Activated naive CD8-positive, alpha-beta T cell (primary cell): ENCODE measurements around the gene PTPRH.
"Not testable (repeated sequence)": the region's sequence is repeated elsewhere in the genome, so short reads cannot be mapped to it uniquely, and the experiment has no call there.

Experiments
- H3K27ac Mint-ChIP-seq: one replicate; pipeline ENCODE4 v1.8.0; 2021; ENCODE audit warnings: mixed read lengths
- H3K27me3 Mint-ChIP-seq: one replicate; pipeline ENCODE4 v1.8.0; 2021; ENCODE audit warnings: mixed read lengths
- H3K36me3 Mint-ChIP-seq: one replicate; pipeline ENCODE4 v1.8.0; 2021; ENCODE audit warnings: mixed read lengths
- H3K4me1 Mint-ChIP-seq: one replicate; pipeline ENCODE4 v1.8.0; 2021; ENCODE audit warnings: low read depth, mixed read lengths
- H3K4me3 Mint-ChIP-seq: one replicate; pipeline ENCODE4 v1.8.0; 2021; ENCODE audit warnings: mild to moderate bottlenecking, mixed read lengths
- H3K9me3 Mint-ChIP-seq: one replicate; pipeline ENCODE4 v1.8.0; 2021; ENCODE audit warnings: low read depth, mixed read lengths

Gene PTPRH

DNA sequence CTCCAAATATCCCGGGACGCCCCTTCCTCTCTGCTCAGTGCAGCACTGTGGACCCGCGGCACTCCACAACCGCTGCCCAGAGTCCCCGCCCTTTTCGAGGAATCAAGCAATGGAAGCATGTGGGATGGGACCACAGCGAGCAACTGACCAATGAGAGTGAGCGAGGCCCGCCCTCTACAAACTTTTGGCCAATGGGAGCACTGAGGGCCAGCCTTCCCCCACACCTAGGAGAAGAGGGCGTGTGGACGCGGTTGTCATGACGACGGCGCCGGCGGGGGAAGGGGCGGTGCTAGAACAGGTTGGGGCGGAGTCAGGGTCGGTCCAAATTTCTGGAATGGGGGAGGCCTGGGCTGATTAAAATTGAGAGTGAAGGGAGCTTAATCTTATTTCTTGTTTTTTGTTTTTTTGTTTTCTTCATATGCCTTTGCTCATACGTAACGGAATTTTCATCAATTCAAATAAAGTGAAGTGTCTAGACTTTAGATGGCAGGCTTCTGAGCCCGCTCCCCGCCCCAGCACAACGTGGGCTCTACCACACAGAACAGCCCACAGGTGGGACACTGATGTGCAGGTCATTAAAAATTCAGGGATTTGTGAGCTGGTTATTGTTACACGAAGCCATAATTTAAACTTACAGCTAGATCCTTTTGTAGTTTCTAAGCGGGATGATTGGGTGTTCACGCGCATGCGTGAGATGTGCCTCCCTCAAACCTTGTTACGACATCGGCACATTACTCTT, 42.6 kb downstream of the PTPRH start, which contains the start of gene DNAAF3:
DNAAF3 (minus strand) TSS at position 84 of the 739 bp plus-strand sequence. CDS start 200 bp downstream, outside the sequence.
- no peaks in the 10 kb centered on the region for H3K9me3 Mint-ChIP-seq
- peak within 1 kb of the TSS; percentile 85 for H3K4me3 Mint-ChIP-seq
- no peaks in the 10 kb centered on the region for H3K36me3 Mint-ChIP-seq
- peaks cover 11% of the 10 kb centered on the region for H3K4me1 Mint-ChIP-seq
- H3K27ac Mint-ChIP-seq = peak within 1 kb of the TSS; percentile 23
- peaks cover 40% of the 10 kb centered on the region for H3K27me3 Mint-ChIP-seq

DNA sequence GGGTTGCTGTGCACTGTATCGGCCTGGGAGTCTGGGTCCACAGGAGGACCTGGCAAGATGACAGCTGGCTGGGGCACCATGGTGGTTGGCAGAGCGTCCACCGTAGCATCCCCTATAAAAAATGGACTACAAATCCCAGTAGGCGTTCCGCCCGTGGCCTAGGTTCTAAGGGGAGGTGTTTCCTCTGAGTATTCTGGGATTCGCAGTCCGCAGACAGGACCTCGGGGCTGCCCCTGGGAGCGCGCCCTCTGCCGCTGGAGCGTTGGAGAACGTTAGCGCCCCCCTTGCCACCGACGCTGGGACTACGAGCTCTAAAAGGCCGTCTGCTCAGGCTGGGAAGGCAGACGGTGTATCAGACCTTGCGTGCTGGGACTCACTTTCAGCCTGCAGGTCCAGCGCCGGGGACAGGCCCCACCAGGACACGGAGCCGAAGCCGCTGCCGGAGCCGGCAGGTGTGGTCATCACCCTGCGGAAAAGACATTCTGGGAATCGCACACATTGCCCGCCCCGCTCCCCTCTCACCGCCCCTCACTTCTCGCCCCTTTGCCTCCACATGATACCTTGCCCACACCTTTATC, 43.3 kb downstream of the PTPRH start:
- peaks cover 36% of the 10 kb centered on the region for H3K27me3 Mint-ChIP-seq
- no peaks in the 10 kb centered on the region for H3K9me3 Mint-ChIP-seq
- no peak overlapping the region for H3K27ac Mint-ChIP-seq
- no peaks in the 10 kb centered on the region for H3K36me3 Mint-ChIP-seq
- H3K4me3 Mint-ChIP-seq = peak overlapping the region; percentile 85
- H3K4me1 Mint-ChIP-seq = peaks cover 11% of the 10 kb centered on the region

DNA sequence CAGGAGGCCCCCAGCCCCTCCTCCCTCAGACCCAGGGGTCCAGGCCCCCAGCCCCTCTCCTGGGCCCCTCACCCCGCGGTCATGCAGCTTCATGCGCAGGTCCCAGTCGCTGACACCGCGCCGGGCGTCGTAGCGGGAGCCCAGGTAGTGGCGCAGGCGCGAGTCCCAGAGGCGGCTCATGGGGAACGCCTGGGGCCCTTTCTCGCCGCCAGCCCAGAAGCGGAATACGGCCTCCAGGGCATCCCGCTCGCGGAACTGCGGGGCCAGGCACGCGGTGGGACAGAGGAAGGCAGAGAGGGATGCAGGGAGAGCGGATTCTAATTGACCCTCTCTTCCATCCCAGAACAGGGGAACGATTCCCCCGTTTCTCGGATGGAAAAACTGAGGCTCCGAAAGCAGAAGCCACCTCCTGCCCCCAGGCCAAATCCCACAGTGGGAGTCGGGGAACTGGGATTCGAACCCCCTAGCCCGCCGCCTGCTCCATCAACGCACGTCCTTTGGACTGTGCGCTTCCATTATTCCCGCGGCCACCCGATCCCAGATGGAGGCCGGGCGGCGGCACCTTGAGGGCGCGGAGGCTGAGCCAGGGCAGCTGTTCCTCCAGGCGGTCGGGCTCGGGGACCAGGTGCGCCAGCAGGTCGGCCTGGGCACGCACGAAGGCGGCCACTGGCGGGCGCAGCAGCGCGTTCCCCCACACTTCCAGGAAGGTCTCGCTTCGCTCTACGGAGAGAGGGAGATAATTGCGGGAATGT, 47.6 kb downstream of the PTPRH start:
- no peak overlapping the region for H3K27ac Mint-ChIP-seq
- no peaks in the 10 kb centered on the region for H3K9me3 Mint-ChIP-seq
- peaks cover 22% of the 10 kb centered on the region for H3K27me3 Mint-ChIP-seq
- H3K36me3 Mint-ChIP-seq = no peaks in the 10 kb centered on the region
- H3K4me1 Mint-ChIP-seq = peaks cover 11% of the 10 kb centered on the region
- H3K4me3 Mint-ChIP-seq = no peak overlapping the region

DNA sequence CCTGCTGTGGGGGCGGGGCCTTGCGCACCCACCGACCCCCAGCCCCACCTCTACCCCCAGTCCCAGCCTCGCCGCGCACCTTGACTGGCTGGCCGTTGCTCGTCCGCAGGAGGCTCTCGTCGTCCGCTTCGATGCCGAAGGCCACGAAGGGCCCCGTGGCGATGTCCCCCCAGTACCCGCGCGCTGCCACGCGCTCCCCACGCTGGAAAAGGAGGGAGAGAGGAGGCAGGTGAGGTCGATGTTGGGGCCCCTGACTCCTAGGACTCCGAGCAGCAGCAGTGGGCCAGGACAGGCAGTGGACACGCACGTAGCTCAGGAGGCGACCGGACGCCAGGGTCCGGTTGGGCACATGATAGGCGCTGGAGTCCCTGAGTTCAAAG, 48.3 kb downstream of the PTPRH start:
- no peak overlapping the region for H3K4me3 Mint-ChIP-seq
- H3K9me3 Mint-ChIP-seq = no peaks in the 10 kb centered on the region
- H3K4me1 Mint-ChIP-seq = peaks cover 10% of the 10 kb centered on the region
- no peak overlapping the region for H3K27ac Mint-ChIP-seq
- H3K36me3 Mint-ChIP-seq = no peaks in the 10 kb centered on the region
- peaks cover 17% of the 10 kb centered on the region for H3K27me3 Mint-ChIP-seq

DNA sequence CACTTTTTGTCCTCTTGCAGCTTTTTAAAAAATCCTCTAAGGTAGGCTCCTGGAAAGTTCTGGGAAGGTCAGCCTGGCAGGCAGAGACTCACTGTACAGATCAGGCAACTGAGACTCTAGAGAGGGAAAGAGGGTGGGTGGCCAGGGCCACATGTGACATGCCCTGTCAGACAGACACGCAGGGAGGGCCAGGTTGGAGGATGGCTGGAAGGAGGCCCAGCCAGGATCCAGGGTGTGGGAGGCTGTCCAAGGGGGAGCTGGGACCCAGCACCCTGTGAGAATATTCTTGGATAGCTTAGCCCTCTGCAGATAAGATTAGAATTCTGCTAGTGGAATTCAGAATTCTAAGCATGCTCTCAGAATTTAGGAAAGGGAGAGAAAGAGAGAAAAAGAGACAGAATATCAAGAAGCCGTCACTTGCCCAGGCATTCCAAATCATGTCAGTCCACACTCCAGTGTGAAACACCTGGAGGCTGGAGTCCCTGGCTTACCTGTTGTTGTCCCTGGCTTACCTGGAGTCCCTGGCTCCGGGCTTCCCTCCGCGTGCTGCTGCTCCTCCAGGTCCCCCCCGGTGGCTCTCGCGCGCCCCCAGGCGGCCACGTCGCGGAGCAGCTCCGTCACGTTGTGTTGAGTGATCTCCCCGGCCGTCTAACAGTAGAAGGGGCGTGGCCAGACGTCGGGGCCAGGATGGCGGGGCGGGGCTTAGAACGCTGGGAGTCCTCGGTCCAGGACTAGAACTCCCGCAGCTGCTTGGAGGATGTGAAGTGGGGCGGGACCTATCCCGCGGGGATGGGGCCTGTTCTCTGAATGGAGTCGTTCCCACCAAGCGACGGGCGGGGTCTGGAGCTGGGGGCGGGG, 48.9 kb downstream of the PTPRH start:
- no peaks in the 10 kb centered on the region for H3K36me3 Mint-ChIP-seq
- no peaks in the 10 kb centered on the region for H3K9me3 Mint-ChIP-seq
- H3K4me1 Mint-ChIP-seq = peaks cover 10% of the 10 kb centered on the region
- H3K27ac Mint-ChIP-seq = no peak overlapping the region
- H3K4me3 Mint-ChIP-seq = peak overlapping the region; percentile 53
- peaks cover 13% of the 10 kb centered on the region for H3K27me3 Mint-ChIP-seq

DNA sequence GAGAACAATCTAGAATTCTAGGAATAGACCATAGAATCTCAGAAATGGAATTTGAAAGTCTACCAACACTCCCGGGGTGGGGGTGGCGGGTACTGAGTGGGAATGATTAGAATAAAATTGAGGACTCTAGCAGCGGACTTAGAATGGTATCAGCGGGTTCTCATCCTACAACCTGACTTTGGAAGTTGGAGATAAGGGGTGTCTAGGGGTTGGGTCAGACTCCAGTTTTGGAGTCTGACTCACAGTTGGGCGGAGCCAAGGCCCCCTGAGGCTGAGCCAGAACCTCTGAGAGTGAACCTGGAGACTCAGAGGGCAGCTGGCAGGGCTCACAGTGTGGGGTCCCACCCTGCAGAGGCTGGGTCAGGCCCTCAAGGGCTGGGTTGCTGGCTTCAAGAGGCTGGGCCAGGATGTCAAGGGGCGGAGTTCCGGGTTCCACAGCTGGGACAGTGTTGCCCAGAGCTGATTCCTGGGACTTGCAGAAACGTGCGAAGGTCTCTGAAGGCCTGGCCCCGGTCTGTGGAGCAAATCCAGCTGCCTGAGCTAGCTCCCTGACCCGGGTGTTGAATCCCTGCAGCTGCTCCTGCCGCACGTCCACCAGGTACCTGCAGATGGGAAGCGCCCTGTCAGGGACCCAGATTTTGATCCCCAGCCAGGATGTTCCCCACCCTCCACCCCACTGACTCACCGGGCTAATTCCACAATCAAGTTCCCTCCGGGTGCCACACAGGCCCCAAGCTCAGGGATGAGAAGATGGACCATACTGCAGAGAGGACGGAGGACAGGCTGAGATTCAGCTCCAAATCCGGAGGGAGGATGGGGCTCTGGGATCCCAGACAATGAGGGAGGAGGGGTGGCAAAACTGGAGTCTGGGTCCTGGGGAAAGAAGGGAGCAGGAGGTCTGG, 50.2 kb downstream of the PTPRH start:
- Mint-ChIP-seq H3K4me1 (peaks cover 16% of the 10 kb centered on the region), H3K9me3 (no peaks in the 10 kb centered on the region), H3K27me3 (peaks cover 16% of the 10 kb centered on the region), H3K4me3 (no peak overlapping the region), H3K27ac (no peak overlapping the region), H3K36me3 (no peaks in the 10 kb centered on the region)

DNA sequence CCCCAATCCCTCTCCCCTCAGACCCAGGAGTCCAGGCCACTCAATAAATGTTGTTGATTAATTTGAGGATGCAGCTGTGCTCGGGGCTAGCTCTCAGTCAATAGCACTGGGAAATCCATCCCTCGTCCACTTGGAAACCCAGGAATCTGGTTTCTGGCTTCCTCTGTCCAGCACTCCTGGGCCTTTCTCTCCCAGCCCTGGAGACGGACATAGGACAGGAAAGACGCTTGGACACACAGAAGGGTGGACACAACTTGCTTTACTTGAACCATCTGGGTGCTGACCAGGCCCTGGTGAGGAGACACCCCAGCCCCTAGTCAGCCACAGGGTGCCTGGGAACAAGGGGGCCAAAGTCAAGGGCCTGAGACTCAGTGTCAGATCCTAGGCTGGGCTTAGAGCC, 50.9 kb downstream of the PTPRH start:
- H3K4me1 Mint-ChIP-seq = peaks cover 20% of the 10 kb centered on the region
- H3K27me3 Mint-ChIP-seq = peaks cover 11% of the 10 kb centered on the region
- no peak overlapping the region for H3K27ac Mint-ChIP-seq
- no peaks in the 10 kb centered on the region for H3K9me3 Mint-ChIP-seq
- H3K36me3 Mint-ChIP-seq = no peaks in the 10 kb centered on the region
- no peak overlapping the region for H3K4me3 Mint-ChIP-seq

DNA sequence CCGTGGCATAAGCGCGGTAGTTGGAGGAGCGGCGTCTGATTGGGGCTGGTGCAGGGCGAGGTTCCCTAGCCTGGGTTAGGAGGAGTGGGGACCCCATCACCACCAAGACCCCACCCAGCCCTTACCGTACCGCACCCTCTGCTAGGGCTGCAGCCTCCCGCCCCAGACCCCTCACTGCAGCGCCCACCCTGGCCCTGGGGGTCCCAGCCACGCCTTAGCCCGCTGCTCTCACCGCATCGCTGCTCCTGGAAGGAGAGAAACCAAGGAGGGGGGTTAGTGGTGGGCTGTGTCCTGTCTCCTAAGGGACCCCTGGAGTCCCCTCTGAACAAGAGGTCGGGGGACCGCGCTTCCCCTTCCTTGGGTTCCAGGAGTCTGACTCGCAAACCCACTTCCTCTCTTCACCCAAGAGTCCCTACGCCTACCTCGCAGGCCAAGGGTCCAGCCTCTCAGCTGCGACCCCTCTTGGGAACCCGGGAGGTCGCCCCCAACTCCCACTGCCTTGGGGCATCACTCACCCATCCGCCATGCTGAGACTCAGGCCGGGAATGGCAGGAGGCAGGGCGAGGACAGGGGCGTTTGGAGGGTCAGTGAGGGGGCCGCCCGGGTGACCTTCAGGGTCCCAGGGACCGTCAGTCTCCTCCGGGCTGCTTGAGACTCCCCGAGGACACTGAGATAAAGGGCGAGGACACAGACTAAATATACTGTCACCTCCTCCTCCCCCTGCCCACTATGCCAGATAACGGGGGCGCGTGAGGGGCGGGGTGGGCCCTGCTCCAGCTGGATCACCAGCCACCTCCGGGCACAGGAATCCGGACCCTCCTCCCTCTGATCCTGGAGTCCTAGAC, 52.0 kb downstream of the PTPRH start, which contains the start of gene TNNI3:
TNNI3 (minus strand) TSS at position 669 of the 845 bp plus-strand sequence; CDS start at position 526, 143 bp downstream.
- H3K27ac Mint-ChIP-seq = no peak within 1 kb of the TSS
- no peak within 1 kb of the TSS for H3K4me3 Mint-ChIP-seq
- peaks cover under 1% of the 10 kb centered on the region for H3K9me3 Mint-ChIP-seq
- peaks cover 10% of the 10 kb centered on the region for H3K27me3 Mint-ChIP-seq
- peaks cover 21% of the 10 kb centered on the region for H3K4me1 Mint-ChIP-seq
- H3K36me3 Mint-ChIP-seq = no peaks in the 10 kb centered on the region

DNA sequence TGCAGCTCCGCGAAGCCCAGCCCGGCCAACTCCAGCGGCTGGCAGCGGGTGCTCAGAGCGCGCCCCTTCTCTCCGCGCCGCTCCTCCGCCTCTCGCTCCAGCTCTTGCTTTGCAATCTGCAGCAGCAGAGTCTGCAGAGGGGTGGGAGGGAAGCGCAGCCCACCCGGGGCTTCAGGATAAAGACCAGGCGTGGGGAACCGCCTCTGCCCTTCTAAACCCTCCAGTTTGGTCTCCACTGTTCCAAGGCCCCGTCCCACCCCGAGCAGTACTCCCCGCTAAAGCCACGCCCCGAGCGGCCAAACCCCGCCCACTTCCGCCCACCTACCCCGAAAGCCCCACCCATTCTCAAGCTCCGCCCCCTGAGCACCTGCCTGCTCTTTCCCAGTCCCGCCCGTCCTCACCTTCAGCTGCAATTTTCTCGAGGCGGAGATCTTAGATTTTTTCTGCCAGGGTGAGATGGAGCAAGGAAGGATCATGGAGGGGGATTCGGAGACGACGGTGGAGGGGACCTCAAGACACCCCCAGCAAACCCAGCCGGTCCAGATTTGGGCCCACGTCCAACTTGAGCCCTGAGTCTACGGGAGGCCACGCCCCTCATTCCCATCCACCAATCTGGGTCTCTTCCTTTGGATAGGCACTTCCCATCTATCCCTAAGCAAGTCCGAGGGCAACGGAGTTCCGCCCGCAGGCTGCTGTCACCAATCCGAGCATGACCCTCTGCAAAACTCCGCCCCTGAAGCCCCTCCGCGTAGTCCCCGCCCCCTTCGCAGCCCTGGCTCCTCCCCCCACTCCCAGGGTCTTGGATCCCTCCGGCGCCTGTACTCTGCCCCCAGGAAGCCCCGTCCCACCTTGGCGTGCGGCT, 52.9 kb downstream of the PTPRH start:
- H3K27ac Mint-ChIP-seq = no peak overlapping the region
- H3K4me3 Mint-ChIP-seq = peak overlapping the region; percentile 17
- peaks cover 28% of the 10 kb centered on the region for H3K4me1 Mint-ChIP-seq
- no peaks in the 10 kb centered on the region for H3K36me3 Mint-ChIP-seq
- H3K27me3 Mint-ChIP-seq = peaks cover 10% of the 10 kb centered on the region
- H3K9me3 Mint-ChIP-seq = peaks cover 6% of the 10 kb centered on the region

DNA sequence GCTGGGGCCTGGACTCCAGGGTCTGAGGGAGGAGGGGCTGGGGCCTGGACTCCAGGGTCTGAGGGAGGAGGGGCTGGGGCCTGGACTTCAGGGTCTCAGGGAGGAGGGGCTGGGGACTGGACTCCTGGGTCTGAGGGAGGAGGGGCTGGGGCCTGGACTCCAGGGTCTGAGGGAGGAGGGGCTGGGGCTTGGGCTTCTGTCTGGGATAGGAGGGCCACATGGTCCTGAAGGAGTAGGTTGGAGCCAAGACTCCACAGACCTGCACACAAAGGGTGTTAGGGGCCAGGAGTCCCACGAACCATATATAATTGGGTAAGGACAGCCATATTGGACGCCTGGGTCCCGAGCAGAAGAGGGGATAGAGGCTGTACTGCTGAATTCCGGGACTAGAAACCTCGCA, 53.5 kb downstream of the PTPRH start:
- not testable (repeated sequence) for H3K27ac Mint-ChIP-seq, H3K27me3 Mint-ChIP-seq, H3K9me3 Mint-ChIP-seq, H3K36me3 Mint-ChIP-seq
- Mint-ChIP-seq H3K4me1 (peaks cover 29% of the 10 kb centered on the region), H3K4me3 (peak overlapping the region; percentile 17)

DNA sequence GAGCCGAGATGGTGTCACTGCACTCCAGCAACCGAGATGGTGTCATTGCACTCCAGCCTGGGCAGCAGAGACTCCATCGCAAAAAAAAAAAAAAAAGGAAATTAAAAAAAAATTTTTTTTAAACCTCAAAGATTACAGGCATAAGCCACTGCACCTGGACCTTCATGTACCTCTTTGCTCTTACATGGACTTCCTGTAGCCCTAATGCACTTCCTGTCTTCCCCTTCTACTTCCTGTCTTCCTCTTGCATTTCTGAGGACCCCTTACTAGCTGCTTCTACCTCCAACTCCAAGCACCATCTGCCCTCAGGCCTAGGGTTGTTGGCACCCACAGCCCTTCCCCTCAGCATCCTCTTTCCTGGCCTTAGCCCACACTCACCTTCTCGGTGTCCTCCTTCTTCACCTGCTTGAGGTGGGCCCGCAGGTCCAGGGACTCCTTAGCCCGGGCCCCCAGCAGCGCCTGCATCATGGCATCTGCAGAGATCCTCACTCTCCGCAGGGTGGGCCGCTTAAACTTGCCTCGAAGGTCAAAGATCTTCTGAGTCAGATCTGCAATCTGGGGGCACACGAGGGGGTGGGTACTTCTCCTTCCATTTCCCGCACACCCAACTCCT, 55.5 kb downstream of the PTPRH start:
- peaks cover 25% of the 10 kb centered on the region for H3K4me1 Mint-ChIP-seq
- H3K9me3 Mint-ChIP-seq = peaks cover 6% of the 10 kb centered on the region
- peak overlapping the region; percentile 41 for H3K4me3 Mint-ChIP-seq
- peaks cover 13% of the 10 kb centered on the region for H3K27me3 Mint-ChIP-seq
- H3K27ac Mint-ChIP-seq = no peak overlapping the region
- H3K36me3 Mint-ChIP-seq = no peaks in the 10 kb centered on the region

DNA sequence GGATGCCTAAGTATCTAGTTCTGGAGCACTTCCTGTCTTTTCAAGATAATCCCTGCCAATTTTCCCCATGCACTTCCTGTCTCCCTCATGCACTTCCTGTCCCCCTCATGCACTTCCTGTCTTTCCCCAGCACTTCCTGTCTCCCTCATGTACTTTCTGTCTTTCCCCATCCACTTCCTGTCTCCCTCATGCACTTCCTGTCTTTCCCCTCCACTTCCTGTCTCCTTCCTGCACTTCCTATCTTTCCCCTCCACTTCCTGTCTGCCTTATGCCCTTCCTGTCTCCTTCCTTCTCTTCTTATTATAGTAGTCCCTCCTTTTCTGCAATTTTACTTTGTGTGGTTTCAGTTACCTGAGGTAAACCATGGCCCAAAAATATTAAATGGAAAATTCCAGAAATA, 57.3 kb downstream of the PTPRH start:
- H3K27me3 Mint-ChIP-seq = peaks cover 17% of the 10 kb centered on the region
- peaks cover 6% of the 10 kb centered on the region for H3K9me3 Mint-ChIP-seq
- peak overlapping the region; percentile 82 for H3K27ac Mint-ChIP-seq
- peaks cover 25% of the 10 kb centered on the region for H3K4me1 Mint-ChIP-seq
- peak overlapping the region; percentile 11 for H3K4me3 Mint-ChIP-seq
- H3K36me3 Mint-ChIP-seq = no peaks in the 10 kb centered on the region
